HepG2 (cell line): ENCODE data around the gene GRAMD1A. TPM values are rescaled to one million over a fixed set of nuclear protein-coding genes. Genes with fewer than 3 reads are reported as not detected.

Experiments
- ATAC-seq: fragments of 200-7000 bp; cut with Tn5 transposase; 3 replicates; pipeline ENCODE4 v1.9.1; 2020; ENCODE audit warnings: mild to moderate bottlenecking, moderate library complexity
- BruUV-seq: library from RNA; stranded (reverse); fragments of 400-500 nt; replicated peaks from 2 replicates; lab custom pipeline; 2021; lab: Mats Ljungman, UMichigan
- CTCF ChIA-PET: fragments of 300-600 bp; formaldehyde crosslinking; extraction: SDS; loops from one replicate; lab custom pipeline; 2021; ENCODE audit warnings: low total read pairs, inconsistent platforms, low intra/inter-chr PET ratio; lab: Yijun Ruan, JAX
- POLR2A ChIA-PET: fragments of 350-600 bp; sonication (Branson Sonifier 250); formaldehyde crosslinking; loops from one replicate; lab custom pipeline; 2020; ENCODE audit warnings: antibody characterized with exemption, inconsistent platforms; lab: Yijun Ruan, JAX
- DNase-seq: peaks from one replicate; pipeline ENCODE4 v3.0.0-alpha.2; 2015; ENCODE audit warnings: low spot score
- FAIRE-seq: peaks from 3 replicates; lab custom pipeline; 2011; peaks lifted over from hg19 to GRCh38; lab: Jason Lieb, UNC
- H2AFZ ChIP-seq: one replicate; pipeline ENCODE4 v1.6.1; 2011; ENCODE audit warnings: low read length, inconsistent platforms
- H3K27ac ChIP-seq: fragments of 300-600 bp; 3 replicates; pipeline ENCODE4 v1.8.0; 2011; ENCODE audit warnings: mixed run types, mild to moderate bottlenecking, mixed read lengths, low read length, inconsistent platforms; ENCODE audit not compliant: insufficient read depth; ENCODE audit errors: extremely low read length
- H3K27me3 ChIP-seq, 2 experiments: fragments of 200-600 bp in 1 of 2; 2 replicates in 1 of 2; 3 replicates in 1 of 2; pipeline versions ENCODE4 v1.6.0 to v1.8.0; 2011; ENCODE audit warnings: low read length in 2 of 2, mild to moderate bottlenecking in 2 of 2, moderate library complexity in 2 of 2, inconsistent platforms in 1 of 2; ENCODE audit not compliant: insufficient read depth in 2 of 2, control insufficient read depth in 1 of 2
- H3K36me3 ChIP-seq, 2 experiments: fragments of 200-600 bp in 1 of 2; replicated peaks in 1 of 2; 2 replicates in 1 of 2; 3 replicates in 1 of 2; pipeline versions ENCODE4 v1.5.1 to v1.8.0; 2011; ENCODE audit warnings: low read length in 2 of 2, inconsistent platforms in 1 of 2; ENCODE audit not compliant: insufficient read depth in 2 of 2, control insufficient read depth in 1 of 2
- H3K4me1 ChIP-seq: 2 replicates; pipeline ENCODE4 v1.5.1; 2012; ENCODE audit warnings: low read length, inconsistent platforms; ENCODE audit not compliant: insufficient read depth
- H3K4me2 ChIP-seq: 2 replicates; pipeline ENCODE4 v1.6.0; 2011; ENCODE audit warnings: low read depth, low read length, inconsistent platforms
- H3K4me3 ChIP-seq, 3 experiments: fragments of 200-600 bp in 1 of 3; sonication (generic), shearing (Covaris generic) in 1 of 3; replicated peaks in 1 of 3; 2 replicates each; pipeline ENCODE4 v1.5.1; 2011 to 2016; ENCODE audit warnings: low read length in 3 of 3, inconsistent platforms in 2 of 3, low read depth in 2 of 3, mild to moderate bottlenecking in 2 of 3, control low read depth in 1 of 3, mixed read lengths in 1 of 3; ENCODE audit not compliant: insufficient read depth in 1 of 3
- H3K79me2 ChIP-seq: one replicate; pipeline ENCODE4 v1.6.1; 2011; ENCODE audit warnings: low read length, inconsistent platforms; ENCODE audit not compliant: insufficient read depth
- H3K9ac ChIP-seq: 2 replicates; pipeline ENCODE4 v1.6.0; 2011; ENCODE audit warnings: mild to moderate bottlenecking, low read depth, low read length, inconsistent platforms; ENCODE audit not compliant: insufficient read depth
- H3K9me3 ChIP-seq: 2 replicates; pipeline ENCODE4 v1.5.1; 2012; ENCODE audit warnings: mild to moderate bottlenecking, low read length
- H4K20me1 ChIP-seq: 2 replicates; pipeline ENCODE4 v1.6.0; 2011; ENCODE audit warnings: inconsistent platforms, mild to moderate bottlenecking, low read length, moderate library complexity; ENCODE audit not compliant: insufficient read depth
- CHD2 ChIP-seq: IDR thresholded peaks from 2 replicates; pipeline ENCODE4 v1.6.1; 2011; ENCODE audit warnings: low read depth, low read length, improper control_type of control experiment
- IKZF1 ChIP-seq: fragments of 450-650 bp; IDR thresholded peaks from 2 replicates; pipeline ENCODE4 v1.7.1; 2016
- SMARCC2 ChIP-seq: fragments of 450-650 bp; IDR thresholded peaks from 2 replicates; pipeline ENCODE4 v1.6.1; 2017; ENCODE audit warnings: antibody characterized with exemption, mild to moderate bottlenecking
- ZNF292 ChIP-seq: sonication (generic); formaldehyde crosslinking; IDR thresholded peaks from 2 replicates; pipeline ENCODE4 v1.8.1; 2022; ENCODE audit warnings: mild to moderate bottlenecking, low read depth, missing genetic modification reagents, borderline replicate concordance
- ZNF773 ChIP-seq: sonication (generic); formaldehyde crosslinking; IDR thresholded peaks from 2 replicates; pipeline ENCODE4 v1.4.0; 2020; ENCODE audit warnings: missing genetic modification reagents, borderline replicate concordance
- WGBS: methylation state at CpG from one replicate; pipeline ENCODE4 v1.1.6; 2017; ENCODE audit warnings: low lambda C conversion rate; 5-methylcytosine and 5-hydroxymethylcytosine counted together
- in situ Hi-C: cut with HindIII; loops from 2 replicates; pipeline ENCODE4 v1.10.0; 2017; ENCODE audit warnings: low pct_unique_long_range_greater_than_20kb; ENCODE audit not compliant: extremely low pct_ligation_motif_present
- intact Hi-C: fragments of 100-400 bp; cut with micrococcal nuclease; formaldehyde crosslinking; loops from one replicate; pipeline ENCODE4 v1.10.0; 2022; ENCODE audit not compliant: unreplicated experiment
- polyA plus RNA-seq, 8 experiments: library from polyadenylated mRNA; depleted of rRNA in 3 of 8; stranded (reverse) in 7 of 8; unstranded in 1 of 8; fragments of >200 nt; fragmentation: Illumina TruSeq in 4 of 8; extraction: Trizol in 4 of 8; gene quantifications; 2 replicates each; pipeline versions ENCODE4 v1.2.1 to v1.2.3, GENCODE V29; 2011 to 2016; ENCODE audit warnings: low read depth in 4 of 8, missing spikeins in 1 of 8, mixed read lengths in 1 of 8; ENCODE audit not compliant: insufficient read depth in 1 of 8
- total RNA-seq, 5 experiments: library from RNA; depleted of rRNA; stranded (reverse); fragments of >200 nt; fragmentation: Illumina TruSeq; extraction: Trizol; gene quantifications; 2 replicates each; pipeline ENCODE4 v1.2.3, GENCODE V29; 2016; ENCODE audit warnings: low read depth in 1 of 5
- TF ChIP-seq, protein P1 (sequence below): sonication (generic); formaldehyde crosslinking; IDR thresholded peaks from 2 replicates; pipeline ENCODE4 v1.8.0; 2022; ENCODE audit warnings: low read depth, missing genetic modification reagents
- TF ChIP-seq, protein P2 (sequence below): sonication (generic); formaldehyde crosslinking; IDR thresholded peaks from 2 replicates; pipeline ENCODE4 v1.4.0; 2020; ENCODE audit warnings: missing genetic modification reagents

Gene GRAMD1A
- total and polyA plus RNA-seq, 2 of the 13 experiments (the other 11 are each of a cell fraction or from before 2014, with no cell fraction given) = 14.7 to 181 TPM

DNA sequence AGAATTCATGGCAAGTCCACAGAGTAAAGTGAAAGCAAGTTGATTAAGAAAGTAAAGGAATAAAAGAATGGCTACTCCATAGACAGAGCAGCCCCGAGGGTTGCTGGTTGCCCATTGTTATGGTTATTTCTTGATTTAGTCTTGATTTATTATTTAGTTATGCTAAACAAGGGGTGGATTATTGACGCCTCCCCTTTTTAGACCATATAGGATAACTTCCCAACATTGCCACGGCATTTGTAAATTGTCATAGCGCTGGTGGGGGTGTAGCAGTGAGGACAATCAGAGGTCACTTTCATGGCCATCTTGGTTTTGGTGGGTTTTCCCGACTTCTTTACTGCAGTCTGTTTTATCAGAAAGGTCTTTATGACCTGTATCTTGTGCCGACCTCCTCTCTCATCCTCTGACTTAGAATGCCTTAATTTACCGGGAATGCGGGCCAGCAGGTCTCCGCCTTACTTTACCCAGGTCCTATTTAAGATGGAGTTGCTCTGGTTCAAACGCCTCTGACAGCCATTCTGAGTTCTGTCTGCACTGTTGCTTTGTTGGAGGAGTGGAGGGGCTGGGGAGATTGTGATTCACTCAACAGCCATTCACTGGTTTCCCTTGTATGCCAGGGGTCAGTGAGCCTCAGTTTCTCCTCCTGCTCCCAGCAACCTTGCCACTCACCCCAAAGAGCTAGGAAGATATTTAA, 69.0 kb downstream of the GRAMD1A start:
- Histone ChIP-seq H3K79me2 (no peaks in the 10 kb centered on the region), H3K4me3 (no peak overlapping the region), H2AFZ (no peak overlapping the region), H3K9me3 (peaks cover 11% of the 10 kb centered on the region), H3K36me3 (no peaks in the 10 kb centered on the region), H3K4me1 (peaks cover 19% of the 10 kb centered on the region), H3K9ac (no peak overlapping the region), H4K20me1 (no peaks in the 10 kb centered on the region), H3K27me3 (peaks cover 0 to 9% of the 10 kb centered on the region in 2 experiments; a peak in 3 of 5 replicates)
- intact Hi-C loops = no loop called here
- BruUV-seq = no TSS peak
- ATAC-seq = no peak
- in situ Hi-C loops = loop anchor here (5.0 kb wide), 1 partner anchor 68 kb away; the partner anchor contains the start of genes FXYD1 and LGI4
- CTCF ChIA-PET = no interaction called here
- no peak for DNase-seq
- no peak for TF ChIP-seq ZNF773 (CRISPR knock-in tag)
- TF ChIP-seq, all 625 proteins: peak for 0
- H3K27ac ChIP-seq = no peak overlapping the region
- H3K4me2 ChIP-seq = peak overlapping the region; percentile 62; the same call in 1 of the 2 replicates
- WGBS = 41% methylated on average over 10 of the region's 10 CpGs
- POLR2A ChIA-PET = interaction anchor here (1.0 kb wide), 1 partner anchor 12 kb away, joined by 3 read pairs; no protein-coding TSS in a partner anchor
- FAIRE-seq = no peak

DNA sequence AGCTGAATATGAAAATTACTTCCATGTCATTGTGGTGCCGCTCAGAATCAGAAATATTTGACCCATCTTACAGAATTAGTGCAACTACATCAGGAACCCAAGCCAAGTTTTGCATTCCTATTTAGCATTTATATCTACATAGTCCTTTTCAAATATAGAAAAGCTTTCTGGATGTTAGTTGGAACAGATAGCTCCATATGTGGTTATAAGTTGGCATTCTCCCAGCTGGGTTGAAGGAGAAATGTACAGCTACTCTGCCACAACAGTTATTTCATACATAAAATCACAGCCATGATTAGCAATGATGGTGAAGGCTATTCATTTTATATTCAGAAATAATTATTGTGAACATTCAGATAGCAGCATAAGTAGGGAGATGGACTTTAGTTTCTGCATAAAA, 69.6 kb downstream of the GRAMD1A start:
- ATAC-seq (no peak), DNase-seq (no peak), FAIRE-seq (no peak)
- H3K9me3 ChIP-seq = peaks cover 11% of the 10 kb centered on the region
- TF ChIP-seq CHD2 = no peak
- TF ChIP-seq, protein P1, sequence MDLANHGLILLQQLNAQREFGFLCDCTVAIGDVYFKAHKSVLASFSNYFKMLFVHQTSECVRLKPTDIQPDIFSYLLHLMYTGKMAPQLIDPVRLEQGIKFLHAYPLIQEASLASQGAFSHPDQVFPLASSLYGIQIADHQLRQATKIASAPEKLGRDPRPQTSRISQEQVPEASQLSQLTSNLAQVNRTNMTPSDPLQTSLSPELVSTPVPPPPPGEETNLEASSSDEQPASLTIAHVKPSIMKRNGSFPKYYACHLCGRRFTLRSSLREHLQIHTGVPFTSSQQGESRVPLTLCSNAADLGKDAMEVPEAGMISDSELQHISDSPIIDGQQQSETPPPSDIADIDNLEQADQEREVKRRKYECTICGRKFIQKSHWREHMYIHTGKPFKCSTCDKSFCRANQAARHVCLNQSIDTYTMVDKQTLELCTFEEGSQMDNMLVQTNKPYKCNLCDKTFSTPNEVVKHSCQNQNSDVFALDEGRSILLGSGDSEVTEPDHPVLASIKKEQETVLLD = no peak
- TF ChIP-seq, protein P2, sequence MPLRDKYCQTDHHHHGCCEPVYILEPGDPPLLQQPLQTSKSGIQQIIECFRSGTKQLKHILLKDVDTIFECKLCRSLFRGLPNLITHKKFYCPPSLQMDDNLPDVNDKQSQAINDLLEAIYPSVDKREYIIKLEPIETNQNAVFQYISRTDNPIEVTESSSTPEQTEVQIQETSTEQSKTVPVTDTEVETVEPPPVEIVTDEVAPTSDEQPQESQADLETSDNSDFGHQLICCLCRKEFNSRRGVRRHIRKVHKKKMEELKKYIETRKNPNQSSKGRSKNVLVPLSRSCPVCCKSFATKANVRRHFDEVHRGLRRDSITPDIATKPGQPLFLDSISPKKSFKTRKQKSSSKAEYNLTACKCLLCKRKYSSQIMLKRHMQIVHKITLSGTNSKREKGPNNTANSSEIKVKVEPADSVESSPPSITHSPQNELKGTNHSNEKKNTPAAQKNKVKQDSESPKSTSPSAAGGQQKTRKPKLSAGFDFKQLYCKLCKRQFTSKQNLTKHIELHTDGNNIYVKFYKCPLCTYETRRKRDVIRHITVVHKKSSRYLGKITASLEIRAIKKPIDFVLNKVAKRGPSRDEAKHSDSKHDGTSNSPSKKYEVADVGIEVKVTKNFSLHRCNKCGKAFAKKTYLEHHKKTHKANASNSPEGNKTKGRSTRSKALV (CRISPR knock-in tag) = no peak
- no peak for TF ChIP-seq IKZF1
- no peak for TF ChIP-seq ZNF292 (CRISPR knock-in tag)
- TF ChIP-seq SMARCC2 = no peak
- in situ Hi-C loops (loop anchor here (5.0 kb wide), 1 partner anchor 68 kb away; the partner anchor contains the start of genes FXYD1 and LGI4), intact Hi-C loops (no loop called here)
- H3K27me3 ChIP-seq = peaks cover 3 to 15% of the 10 kb centered on the region in 2 experiments
- H4K20me1 ChIP-seq = no peaks in the 10 kb centered on the region
- H3K79me2 ChIP-seq = no peaks in the 10 kb centered on the region
- POLR2A ChIA-PET = no interaction called here
- H2AFZ ChIP-seq = no peak overlapping the region
- CTCF ChIA-PET = no interaction called here
- H3K4me3 ChIP-seq = no peak overlapping the region
- no peak overlapping the region for H3K9ac ChIP-seq
- peaks cover 15% of the 10 kb centered on the region for H3K4me1 ChIP-seq
- no peak overlapping the region for H3K27ac ChIP-seq
- 100% methylated on average over 1 of the region's 1 CpG for WGBS
- H3K4me2 ChIP-seq = no peak overlapping the region
- no TSS peak for BruUV-seq
- no peaks in the 10 kb centered on the region for H3K36me3 ChIP-seq
